H9 (cell line): Measurements from ENCODE around the gene TBX19. TPM values are rescaled to one million over a fixed set of nuclear protein-coding genes. Genes with fewer than 3 reads are reported as not detected.

Source experiments
- DNase-seq: peaks from one replicate; pipeline ENCODE4 v3.0.0-alpha.2; 2017
- H2AFZ ChIP-seq: one replicate; pipeline ENCODE4 v1.6.1; 2013; ENCODE audit warnings: mild to moderate bottlenecking, low read length, control low read depth, moderate library complexity
- H2AK5ac ChIP-seq: 2 replicates; pipeline ENCODE4 v1.6.1; 2013; ENCODE audit warnings: low read length, control low read depth, mixed read lengths; ENCODE audit not compliant: insufficient read length
- H2BK120ac ChIP-seq: one replicate; pipeline ENCODE4 v1.6.1; 2013; ENCODE audit warnings: low read depth, mild to moderate bottlenecking, low read length, control low read depth, inconsistent platforms; ENCODE audit not compliant: poor library complexity, severe bottlenecking
- H2BK12ac ChIP-seq: 2 replicates; pipeline ENCODE4 v1.6.1; 2013; ENCODE audit warnings: low read length, control low read depth, mixed read lengths, low read depth; ENCODE audit not compliant: insufficient read length
- H2BK15ac ChIP-seq: 2 replicates; pipeline ENCODE4 v1.6.1; 2013; ENCODE audit warnings: low read depth, low read length, control low read depth
- H2BK20ac ChIP-seq: one replicate; pipeline ENCODE4 v1.6.1; 2013; ENCODE audit warnings: low read depth, mild to moderate bottlenecking, low read length, control low read depth, inconsistent platforms; ENCODE audit not compliant: poor library complexity, severe bottlenecking
- H2BK5ac ChIP-seq: 2 replicates; pipeline ENCODE4 v1.6.1; 2013; ENCODE audit warnings: low read length, control low read depth, mixed read lengths; ENCODE audit not compliant: insufficient read length
- H3K14ac ChIP-seq: 2 replicates; pipeline ENCODE4 v1.6.1; 2013; ENCODE audit warnings: low read length, control low read depth; ENCODE audit not compliant: insufficient read depth
- H3K18ac ChIP-seq: 2 replicates; pipeline ENCODE4 v1.6.1; 2013; ENCODE audit warnings: low read depth, mild to moderate bottlenecking, mixed read lengths, low read length, control low read depth; ENCODE audit not compliant: insufficient read length
- H3K23ac ChIP-seq: 2 replicates; pipeline ENCODE4 v1.6.1; 2013; ENCODE audit warnings: low read length, control low read depth, mixed read lengths, low read depth; ENCODE audit not compliant: insufficient read length
- H3K23me2 ChIP-seq: 2 replicates; pipeline ENCODE4 v1.6.1; 2013; ENCODE audit warnings: low read depth, mild to moderate bottlenecking, mixed read lengths, low read length, control low read depth; ENCODE audit not compliant: insufficient read length, poor library complexity, severe bottlenecking
- H3K27ac ChIP-seq: 2 replicates; pipeline ENCODE4 v1.5.1; 2013; ENCODE audit warnings: low read length, control low read depth, mixed read lengths, low read depth; ENCODE audit not compliant: insufficient read length
- H3K27me3 ChIP-seq: 2 replicates; pipeline ENCODE4 v1.6.1; 2013; ENCODE audit warnings: low read length, control low read depth, inconsistent platforms; ENCODE audit not compliant: insufficient read depth
- H3K4ac ChIP-seq: 2 replicates; pipeline ENCODE4 v1.6.1; 2013; ENCODE audit warnings: low read depth, mild to moderate bottlenecking, control low read depth, inconsistent platforms, low read length, moderate library complexity
- H3K4me1 ChIP-seq: 2 replicates; pipeline ENCODE4 v1.6.1; 2013; ENCODE audit warnings: low read length, control low read depth, inconsistent platforms; ENCODE audit not compliant: insufficient read depth
- H3K4me2 ChIP-seq: 2 replicates; pipeline ENCODE4 v1.6.1; 2013; ENCODE audit warnings: low read length, control low read depth, mixed read lengths; ENCODE audit not compliant: insufficient read length, insufficient read depth
- H3K56ac ChIP-seq: 2 replicates; pipeline ENCODE4 v1.6.1; 2013; ENCODE audit warnings: low read depth, mild to moderate bottlenecking, mixed read lengths, low read length, control low read depth; ENCODE audit not compliant: insufficient read length
- H3K79me1 ChIP-seq: 2 replicates; pipeline ENCODE4 v1.6.1; 2013; ENCODE audit warnings: low read depth, mild to moderate bottlenecking, moderate library complexity, low read length, control low read depth, inconsistent platforms; ENCODE audit not compliant: insufficient read depth, poor library complexity, severe bottlenecking
- H3K79me2 ChIP-seq: 2 replicates; pipeline ENCODE4 v1.6.1; 2013; ENCODE audit warnings: low read length, control low read depth, inconsistent platforms; ENCODE audit not compliant: insufficient read depth
- H3K9ac ChIP-seq: 2 replicates; pipeline ENCODE4 v1.6.1; 2013; ENCODE audit warnings: low read length, control low read depth, mixed read lengths; ENCODE audit not compliant: insufficient read length; ENCODE audit errors: extremely low read depth
- H3K9me3 ChIP-seq: one replicate; pipeline ENCODE4 v1.6.1; 2013; ENCODE audit warnings: low read depth, low read length, inconsistent platforms; ENCODE audit not compliant: control insufficient read depth
- H3T11ph ChIP-seq: one replicate; pipeline ENCODE4 v1.6.1; 2013; ENCODE audit warnings: mild to moderate bottlenecking, low read length, control low read depth, inconsistent platforms
- H4K20me1 ChIP-seq: one replicate; pipeline ENCODE4 v1.6.1; 2013; ENCODE audit not compliant: control insufficient read depth, insufficient read length, insufficient read depth
- H4K5ac ChIP-seq: 2 replicates; pipeline ENCODE4 v1.6.1; 2013; ENCODE audit warnings: low read depth, mild to moderate bottlenecking, mixed read lengths, low read length, control low read depth; ENCODE audit not compliant: insufficient read length
- H4K8ac ChIP-seq: replicated peaks from 2 replicates; pipeline ENCODE4 v1.6.1; 2013; ENCODE audit warnings: low read length, control low read depth, mixed read lengths, low read depth; ENCODE audit not compliant: insufficient read length
- H4K91ac ChIP-seq: 2 replicates; pipeline ENCODE4 v1.6.1; 2013; ENCODE audit warnings: low read depth, mild to moderate bottlenecking, moderate library complexity, mixed read lengths, low read length, control low read depth; ENCODE audit not compliant: insufficient read length
- H3K27ac Mint-ChIP-seq, 3 experiments: 2 replicates in 2 of 3; 3 replicates in 1 of 3; pipeline ENCODE4 v1.8.0; 2020 to 2021; ENCODE audit warnings: mixed read lengths in 3 of 3, mild to moderate bottlenecking in 1 of 3, moderate library complexity in 1 of 3
- H3K27me3 Mint-ChIP-seq: 2 replicates; pipeline ENCODE4 v1.8.0; 2021; ENCODE audit warnings: low read depth, mild to moderate bottlenecking, moderate library complexity, mixed read lengths
- H3K36me3 Mint-ChIP-seq, 3 experiments: 2 replicates in 2 of 3; 3 replicates in 1 of 3; pipeline ENCODE4 v1.8.0; 2020 to 2021; ENCODE audit warnings: low read depth in 3 of 3, mixed read lengths in 3 of 3; ENCODE audit not compliant: insufficient read depth in 1 of 3
- H3K4me1 Mint-ChIP-seq, 2 experiments: 2 replicates each; pipeline ENCODE4 v1.8.0; 2020; ENCODE audit warnings: mixed read lengths in 2 of 2
- H3K4me3 Mint-ChIP-seq, 2 experiments: 2 replicates in 1 of 2; 3 replicates in 1 of 2; pipeline ENCODE4 v1.8.0; 2020 to 2021; ENCODE audit warnings: mild to moderate bottlenecking in 2 of 2, mixed read lengths in 2 of 2, moderate library complexity in 1 of 2
- H3K9me3 Mint-ChIP-seq, 2 experiments: 2 replicates in 1 of 2; 3 replicates in 1 of 2; pipeline ENCODE4 v1.8.0; 2020; ENCODE audit warnings: mild to moderate bottlenecking in 2 of 2, mixed read lengths in 2 of 2, moderate library complexity in 1 of 2
- CTCF ChIP-seq: fragments of 200-600 bp; sonication (generic); conservative IDR thresholded peaks from 3 replicates; pipeline ENCODE4 v1.8.0; 2021; ENCODE audit warnings: antibody characterized with exemption, mild to moderate bottlenecking
- WGBS: extraction: QIAGEN DNeasy Blood & Tissue Kit; methylation state at CpG from one replicate; pipeline ENCODE4 v1.1.7; 2013; ENCODE audit warnings: missing lambda C conversion rate, low lambda C conversion rate, mixed read lengths; ENCODE audit not compliant: insufficient read length; ENCODE audit errors: extremely low coverage; 5-methylcytosine and 5-hydroxymethylcytosine counted together
- total RNA-seq: library from RNA; stranded (reverse); gene quantifications from 2 replicates; pipeline ENCODE4 v1.2.1, GENCODE V29; 2021

TBX19 gene
- total RNA-seq, 1 experiment from 2014 or later: 0.48 TPM

GRCh38 chr1:168345939-168346338 lies 65.3 kb downstream of the TBX19 start:
- H3K27ac ChIP-seq: no peak overlapping the region
- H2AFZ ChIP-seq: no peak overlapping the region
- H3T11ph ChIP-seq: no peak overlapping the region
- Mint-ChIP-seq H3K4me1 (peaks cover 7% of the 10 kb centered on the region in 2 experiments), H3K36me3 (no peaks in the 10 kb centered on the region), H3K9me3 (0 out of 5 replicates have a peak, but pooled peaks cover 0 to 2% of the 10 kb centered on the region in 2 experiments), H3K27me3 (no peaks in the 10 kb centered on the region), H3K27ac (no peak overlapping the region), H3K4me3 (no peak overlapping the region)
- no peaks in the 10 kb centered on the region for H4K20me1 ChIP-seq
- H2BK20ac ChIP-seq: no peak overlapping the region
- H3K79me2 ChIP-seq: no peaks in the 10 kb centered on the region
- H3K9ac ChIP-seq: no peak overlapping the region
- H3K4ac ChIP-seq: no peak overlapping the region
- H4K5ac ChIP-seq: no peak overlapping the region
- no peak overlapping the region for H2BK120ac ChIP-seq
- H3K23ac ChIP-seq: no peak overlapping the region
- H3K4me1 ChIP-seq: no peaks in the 10 kb centered on the region
- no peaks in the 10 kb centered on the region for H3K27me3 ChIP-seq
- H2BK12ac ChIP-seq: no peak overlapping the region
- no peak for TF ChIP-seq CTCF
- no peak overlapping the region for H4K8ac ChIP-seq
- H2BK15ac ChIP-seq: no peak overlapping the region
- no peak overlapping the region for H2AK5ac ChIP-seq
- H3K14ac ChIP-seq: no peak overlapping the region
- no peak overlapping the region for H3K4me2 ChIP-seq
- DNase-seq: no peak
- H2BK5ac ChIP-seq: no peak overlapping the region
- no peaks in the 10 kb centered on the region for H3K9me3 ChIP-seq
- WGBS: no CpG with 5 or more reads among the region's 1 CpG
- no peaks in the 10 kb centered on the region for H3K79me1 ChIP-seq
- H3K18ac ChIP-seq: no peak overlapping the region
- no peak overlapping the region for H4K91ac ChIP-seq
- H3K56ac ChIP-seq: no peak overlapping the region
- H3K23me2 ChIP-seq: no peaks in the 10 kb centered on the region
